Activated naive CD4-positive, alpha-beta T cell treated with anti-CD3 and anti-CD28 coated beads, Interleukin-2, amount 50 U/mL, for 24 hours (primary cell): ENCODE measurements around the gene MMP21.
A peak's percentile ranks its signal among the peaks of the same experiment; 100 is the strongest.

ENCODE experiments used
- H3K27ac Mint-ChIP-seq: one replicate; pipeline ENCODE4 v1.8.0; 2021; ENCODE audit warnings: mild to moderate bottlenecking, mixed read lengths
- H3K27me3 Mint-ChIP-seq: one replicate; pipeline ENCODE4 v1.8.0; 2021; ENCODE audit warnings: mixed read lengths
- H3K36me3 Mint-ChIP-seq: one replicate; pipeline ENCODE4 v1.8.0; 2021; ENCODE audit warnings: mixed read lengths
- H3K4me1 Mint-ChIP-seq: one replicate; pipeline ENCODE4 v1.8.0; 2021; ENCODE audit warnings: mixed read lengths
- H3K4me3 Mint-ChIP-seq: one replicate; pipeline ENCODE4 v1.8.0; 2021; ENCODE audit warnings: mild to moderate bottlenecking, mixed read lengths
- H3K9me3 Mint-ChIP-seq: one replicate; pipeline ENCODE4 v1.8.0; 2021; ENCODE audit warnings: mixed read lengths

The MMP21 gene

DNA sequence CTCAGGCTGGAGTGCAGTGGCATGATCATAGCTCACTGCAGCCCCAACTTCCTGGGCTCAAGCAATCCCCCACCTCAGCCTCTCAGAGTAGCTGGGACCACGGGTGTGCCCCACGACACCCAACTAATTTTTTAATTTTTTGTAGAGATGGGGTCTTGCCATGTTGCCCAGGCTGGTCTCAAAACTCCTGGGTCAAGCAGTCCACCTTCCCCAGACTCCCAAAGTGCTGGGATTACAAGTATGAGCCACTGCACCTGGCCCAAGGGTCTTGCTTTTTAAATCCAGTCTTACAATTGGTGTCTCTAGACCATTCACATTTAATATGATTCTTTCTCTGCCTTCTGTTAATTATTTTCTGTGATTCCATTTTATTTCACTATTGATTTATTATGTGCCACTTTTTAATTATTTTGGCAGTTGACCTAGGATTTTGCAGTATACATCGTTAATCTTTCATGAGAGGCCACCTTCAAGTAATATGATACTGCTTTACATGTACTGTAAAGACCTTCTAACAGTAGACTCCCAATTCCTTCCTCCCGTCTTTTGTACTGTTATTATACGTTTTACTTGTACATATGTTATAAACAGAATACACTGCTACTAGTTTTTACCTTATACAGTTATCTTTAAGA lies 18.7 kb downstream of the MMP21 start:
- no peak overlapping the region for H3K4me3 Mint-ChIP-seq
- no peaks in the 10 kb centered on the region for H3K9me3 Mint-ChIP-seq
- H3K27me3 Mint-ChIP-seq, result no peaks in the 10 kb centered on the region
- H3K4me1 Mint-ChIP-seq, result peaks cover 27% of the 10 kb centered on the region
- no peak overlapping the region for H3K27ac Mint-ChIP-seq
- peaks cover 40% of the 10 kb centered on the region for H3K36me3 Mint-ChIP-seq

DNA sequence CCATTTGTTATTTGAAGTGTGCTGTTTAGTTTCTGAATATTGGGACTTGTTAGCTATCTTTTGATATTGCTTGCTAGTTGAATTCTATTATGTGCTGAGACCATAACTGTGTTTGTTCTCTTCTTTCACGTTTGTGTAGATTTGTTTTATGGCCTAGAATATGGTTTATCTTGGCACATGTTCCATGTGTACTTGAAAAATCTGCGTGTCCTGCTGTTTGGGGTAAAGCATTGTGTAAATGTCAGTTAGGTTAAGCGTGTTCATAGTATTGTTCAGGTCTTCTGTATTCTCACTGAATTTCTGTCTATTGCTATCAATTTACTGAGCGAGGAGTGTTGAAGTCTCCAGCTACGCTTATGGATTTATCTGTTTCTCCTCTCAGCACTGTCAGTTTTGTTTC lies 19.4 kb downstream of the MMP21 start:
- Mint-ChIP-seq H3K4me1 (peaks cover 27% of the 10 kb centered on the region), H3K27me3 (no peaks in the 10 kb centered on the region), H3K36me3 (peaks cover 35% of the 10 kb centered on the region), H3K27ac (no peak overlapping the region), H3K4me3 (no peak overlapping the region), H3K9me3 (no peaks in the 10 kb centered on the region)

DNA sequence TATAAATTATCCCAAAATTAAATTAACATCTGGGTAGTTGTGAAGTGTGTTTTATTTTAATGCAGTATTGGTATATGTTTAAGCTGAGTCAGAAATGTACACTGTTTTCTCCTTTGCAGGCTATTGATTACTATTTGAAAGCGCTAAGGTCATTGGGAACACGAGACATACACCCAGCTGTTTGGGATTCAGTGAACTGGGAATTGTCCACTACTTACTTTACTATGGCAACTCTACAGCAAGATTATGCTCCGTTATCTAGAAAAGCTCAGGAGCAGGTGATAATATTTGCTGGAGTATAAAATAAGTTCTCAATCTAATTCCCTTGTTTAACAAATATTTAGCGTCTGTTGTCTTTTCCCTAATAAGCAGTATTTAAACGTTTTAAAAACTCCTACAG lies 28.2 kb downstream of the MMP21 start:
- H3K4me3 Mint-ChIP-seq, result no peak overlapping the region
- no peaks in the 10 kb centered on the region for H3K9me3 Mint-ChIP-seq
- H3K4me1 Mint-ChIP-seq, result peaks cover 5% of the 10 kb centered on the region
- H3K36me3 Mint-ChIP-seq, result peaks cover 39% of the 10 kb centered on the region
- H3K27me3 Mint-ChIP-seq, result no peaks in the 10 kb centered on the region
- no peak overlapping the region for H3K27ac Mint-ChIP-seq

DNA sequence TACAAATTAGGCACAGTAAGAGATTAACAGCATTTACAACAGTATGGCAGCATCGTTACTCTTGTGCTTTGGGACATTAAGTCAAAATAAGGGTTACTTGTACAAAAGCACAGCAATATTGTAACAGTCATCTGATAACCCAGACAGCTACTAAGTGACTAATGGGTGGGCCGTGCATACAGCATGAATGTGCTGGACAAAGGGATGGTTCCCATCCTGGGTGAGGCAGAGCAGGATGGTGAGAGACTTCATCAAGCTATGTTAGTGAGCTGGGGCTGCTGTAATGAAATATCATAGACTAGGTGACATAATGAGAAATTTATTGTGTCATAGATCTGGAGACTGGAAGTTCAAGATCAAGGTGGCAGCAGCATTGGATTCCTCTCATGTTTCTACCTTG lies 30.7 kb downstream of the MMP21 start:
- no peak overlapping the region for H3K27ac Mint-ChIP-seq
- H3K27me3 Mint-ChIP-seq, result no peaks in the 10 kb centered on the region
- H3K9me3 Mint-ChIP-seq, result no peaks in the 10 kb centered on the region
- H3K4me3 Mint-ChIP-seq, result no peak overlapping the region
- peaks cover 46% of the 10 kb centered on the region for H3K36me3 Mint-ChIP-seq
- peaks cover 5% of the 10 kb centered on the region for H3K4me1 Mint-ChIP-seq

DNA sequence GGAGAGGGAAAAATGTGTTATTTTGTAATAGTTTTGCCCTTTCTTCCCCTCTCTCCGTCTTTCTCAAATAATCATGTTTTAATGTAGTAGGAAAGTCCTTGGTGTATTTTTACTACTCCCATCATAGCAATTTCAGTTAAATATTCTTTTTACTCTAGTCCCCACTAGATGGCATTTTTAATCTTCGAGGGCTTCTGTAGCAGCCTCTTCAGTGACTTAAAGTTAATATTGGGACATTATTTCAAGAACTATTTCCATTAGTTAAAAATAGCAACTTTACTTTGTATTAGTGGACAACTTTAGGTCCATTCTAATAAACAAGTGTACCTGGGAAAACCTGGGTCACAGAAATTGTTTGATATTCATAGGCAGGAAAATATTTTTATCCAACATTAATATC lies 33.2 kb downstream of the MMP21 start:
- Mint-ChIP-seq H3K4me3 (no peak overlapping the region), H3K9me3 (no peaks in the 10 kb centered on the region), H3K36me3 (peaks cover 46% of the 10 kb centered on the region), H3K4me1 (peaks cover 5% of the 10 kb centered on the region), H3K27me3 (no peaks in the 10 kb centered on the region), H3K27ac (no peak overlapping the region)

DNA sequence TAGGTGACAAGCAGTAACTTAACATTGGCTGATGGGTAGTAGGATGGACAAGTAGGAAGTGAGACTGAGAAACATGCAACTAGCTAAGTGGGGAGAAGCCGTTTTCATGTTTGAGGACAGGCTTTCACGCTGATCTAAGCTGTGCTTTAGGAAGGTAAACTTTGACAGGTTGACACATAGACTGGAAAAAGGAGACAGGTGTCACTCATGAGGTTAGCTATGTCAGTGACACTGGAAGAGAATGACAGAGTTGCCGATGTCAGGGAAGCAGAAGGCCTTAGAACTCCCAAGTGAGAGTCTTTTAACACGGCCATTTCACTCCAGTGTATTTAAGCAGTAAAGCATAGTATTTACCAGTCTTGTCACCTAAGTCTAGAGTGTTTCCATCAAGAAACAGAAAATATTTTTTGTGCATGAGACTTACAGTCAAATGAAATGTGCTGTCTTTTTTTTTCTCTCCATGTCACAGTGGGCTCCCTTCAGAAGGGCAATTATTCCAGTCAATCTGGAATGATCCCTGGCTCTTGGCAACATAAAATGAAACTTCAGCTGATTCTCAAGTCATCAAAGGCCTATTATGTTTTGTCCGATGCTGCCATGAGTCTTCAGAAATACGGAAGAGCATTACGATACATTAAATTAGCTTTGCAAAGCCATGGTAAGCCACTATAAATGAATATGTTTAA lies 35.5 kb downstream of the MMP21 start:
- Mint-ChIP-seq H3K27me3 (no peaks in the 10 kb centered on the region), H3K27ac (no peak overlapping the region), H3K4me3 (no peak overlapping the region), H3K9me3 (no peaks in the 10 kb centered on the region), H3K4me1 (no peaks in the 10 kb centered on the region), H3K36me3 (peaks cover 44% of the 10 kb centered on the region)

DNA sequence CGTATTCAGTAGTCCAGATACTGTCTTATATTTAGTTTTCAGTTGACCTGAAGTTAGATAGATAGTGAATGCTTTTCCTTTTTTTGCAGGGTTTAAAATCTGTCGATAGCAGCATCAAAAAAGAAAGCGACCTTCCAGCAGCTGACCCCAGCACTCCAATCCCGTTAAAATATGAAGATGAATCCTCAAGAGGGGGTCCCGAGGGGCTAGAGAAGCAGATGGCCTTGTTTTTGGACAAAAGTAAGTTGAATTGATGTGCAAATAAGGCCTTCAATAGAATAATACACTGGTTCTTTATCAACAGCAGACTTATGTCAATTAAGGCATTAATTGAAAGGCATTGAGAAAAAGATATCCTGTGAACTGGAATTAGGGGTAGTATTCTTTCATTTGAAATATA lies 37.4 kb downstream of the MMP21 start:
- no peaks in the 10 kb centered on the region for H3K4me1 Mint-ChIP-seq
- H3K9me3 Mint-ChIP-seq, result no peaks in the 10 kb centered on the region
- H3K4me3 Mint-ChIP-seq, result no peak overlapping the region
- no peak overlapping the region for H3K27ac Mint-ChIP-seq
- H3K36me3 Mint-ChIP-seq, result peaks cover 34% of the 10 kb centered on the region
- H3K27me3 Mint-ChIP-seq, result no peaks in the 10 kb centered on the region

DNA sequence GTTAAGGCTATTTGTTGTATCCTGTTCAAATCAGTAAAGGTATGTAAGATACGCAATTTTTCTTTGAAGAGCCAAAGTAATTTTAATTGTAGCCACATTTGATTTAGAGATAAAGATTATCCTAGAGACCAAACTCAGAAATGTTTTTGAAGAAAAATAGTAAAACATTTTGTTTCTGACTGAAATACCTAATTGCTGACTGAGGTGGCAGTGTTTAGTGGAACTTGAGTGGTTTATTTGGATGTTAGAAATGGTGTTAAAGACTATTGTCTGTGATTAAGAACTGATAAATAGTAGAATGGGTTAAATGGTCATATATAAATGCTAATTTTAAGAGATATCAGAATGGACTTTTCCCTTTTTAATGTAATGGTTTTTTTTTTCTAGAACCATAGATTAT lies 40.8 kb downstream of the MMP21 start:
- no peaks in the 10 kb centered on the region for H3K9me3 Mint-ChIP-seq
- peaks cover 15% of the 10 kb centered on the region for H3K4me1 Mint-ChIP-seq
- no peak overlapping the region for H3K27ac Mint-ChIP-seq
- H3K27me3 Mint-ChIP-seq, result no peaks in the 10 kb centered on the region
- H3K36me3 Mint-ChIP-seq, result peaks cover 37% of the 10 kb centered on the region
- H3K4me3 Mint-ChIP-seq, result no peak overlapping the region

DNA sequence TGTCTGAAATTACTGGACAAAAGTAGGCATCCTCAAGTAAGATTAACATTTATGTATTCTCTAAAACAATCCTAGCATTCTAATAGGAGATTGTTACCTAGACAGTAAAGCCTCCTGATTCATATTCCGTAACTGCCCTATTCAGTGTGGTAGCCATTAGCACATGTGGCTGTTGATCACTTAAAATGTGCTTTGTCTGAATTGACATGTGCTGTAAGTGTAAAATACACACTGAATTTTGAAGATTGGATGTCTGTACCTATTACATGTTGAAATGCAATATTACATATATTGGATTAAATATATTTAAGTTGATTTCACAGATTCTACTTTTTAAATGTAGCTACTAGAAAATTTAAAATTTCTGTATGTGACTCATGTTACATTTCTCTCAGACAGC lies 41.5 kb downstream of the MMP21 start:
- peaks cover 15% of the 10 kb centered on the region for H3K4me1 Mint-ChIP-seq
- H3K9me3 Mint-ChIP-seq, result no peaks in the 10 kb centered on the region
- H3K4me3 Mint-ChIP-seq, result no peak overlapping the region
- H3K27me3 Mint-ChIP-seq, result no peaks in the 10 kb centered on the region
- H3K27ac Mint-ChIP-seq, result no peak overlapping the region
- H3K36me3 Mint-ChIP-seq, result peaks cover 32% of the 10 kb centered on the region

DNA sequence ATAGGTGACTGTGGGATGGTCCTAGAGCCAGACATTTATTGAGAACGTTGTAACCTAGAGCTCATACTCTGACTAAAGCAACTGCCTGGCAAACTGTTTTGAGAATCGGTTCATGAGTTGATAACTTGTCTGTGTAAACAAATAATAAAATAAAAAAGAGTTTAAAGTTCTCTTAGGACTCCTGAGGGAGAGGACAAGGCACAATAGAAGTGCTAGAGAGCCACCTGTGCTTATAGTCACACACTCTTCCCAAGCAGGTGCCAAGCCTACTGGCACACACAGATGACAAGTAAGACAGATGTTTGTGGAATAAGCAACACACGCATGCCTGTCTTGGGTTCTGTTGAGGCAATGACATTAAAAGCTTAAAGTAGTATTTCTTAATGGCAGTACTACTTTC lies 48.2 kb downstream of the MMP21 start:
- no peaks in the 10 kb centered on the region for H3K9me3 Mint-ChIP-seq
- H3K4me1 Mint-ChIP-seq, result peaks cover 23% of the 10 kb centered on the region
- H3K4me3 Mint-ChIP-seq, result no peak overlapping the region
- peaks cover 41% of the 10 kb centered on the region for H3K36me3 Mint-ChIP-seq
- no peaks in the 10 kb centered on the region for H3K27me3 Mint-ChIP-seq
- H3K27ac Mint-ChIP-seq, result no peak overlapping the region

DNA sequence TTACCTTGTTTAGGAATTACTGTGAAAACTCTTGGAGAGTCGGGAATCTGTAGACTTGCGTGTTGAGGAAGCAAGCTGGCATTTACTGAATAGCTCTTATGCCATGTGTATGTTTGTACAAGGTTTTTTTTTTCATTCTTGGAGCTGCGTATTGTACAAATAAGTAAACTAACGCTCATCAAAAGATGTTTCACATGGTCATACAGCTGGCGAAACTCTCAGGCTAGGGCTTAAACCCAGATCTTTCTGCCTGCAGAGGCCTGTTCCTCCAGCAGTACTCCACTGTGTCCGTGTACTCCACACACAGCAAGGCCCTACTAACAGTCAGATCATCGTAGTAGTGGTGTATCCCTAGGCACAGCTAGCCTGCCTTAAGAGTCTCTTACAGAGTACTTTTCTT lies 48.7 kb downstream of the MMP21 start:
- Mint-ChIP-seq H3K36me3 (peaks cover 37% of the 10 kb centered on the region), H3K9me3 (no peaks in the 10 kb centered on the region), H3K27ac (no peak overlapping the region), H3K4me1 (peaks cover 23% of the 10 kb centered on the region), H3K4me3 (no peak overlapping the region), H3K27me3 (no peaks in the 10 kb centered on the region)

DNA sequence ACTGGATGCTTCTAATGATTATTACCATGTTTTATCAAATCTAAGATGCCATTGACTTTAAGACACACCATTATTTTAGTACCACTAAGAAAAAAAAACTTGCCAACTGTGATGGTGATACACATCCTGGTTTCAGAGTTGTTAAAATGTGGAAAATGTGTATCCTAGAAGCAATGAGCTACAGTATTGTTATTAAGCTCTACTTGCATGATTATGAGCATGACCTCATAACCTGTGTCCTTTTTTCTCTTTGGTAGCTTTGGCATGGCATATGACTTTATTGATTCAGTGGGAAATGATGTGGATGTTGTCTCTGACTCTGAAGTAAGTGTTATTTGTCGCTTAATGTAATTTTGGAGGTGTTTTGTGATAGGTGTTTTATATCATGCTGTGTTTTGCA lies 52.8 kb downstream of the MMP21 start:
- H3K27ac Mint-ChIP-seq, result no peak overlapping the region
- H3K9me3 Mint-ChIP-seq, result no peaks in the 10 kb centered on the region
- H3K4me3 Mint-ChIP-seq, result peak overlapping the region; percentile 5
- peaks cover 37% of the 10 kb centered on the region for H3K4me1 Mint-ChIP-seq
- H3K36me3 Mint-ChIP-seq, result peaks cover 28% of the 10 kb centered on the region
- H3K27me3 Mint-ChIP-seq, result no peaks in the 10 kb centered on the region

DNA sequence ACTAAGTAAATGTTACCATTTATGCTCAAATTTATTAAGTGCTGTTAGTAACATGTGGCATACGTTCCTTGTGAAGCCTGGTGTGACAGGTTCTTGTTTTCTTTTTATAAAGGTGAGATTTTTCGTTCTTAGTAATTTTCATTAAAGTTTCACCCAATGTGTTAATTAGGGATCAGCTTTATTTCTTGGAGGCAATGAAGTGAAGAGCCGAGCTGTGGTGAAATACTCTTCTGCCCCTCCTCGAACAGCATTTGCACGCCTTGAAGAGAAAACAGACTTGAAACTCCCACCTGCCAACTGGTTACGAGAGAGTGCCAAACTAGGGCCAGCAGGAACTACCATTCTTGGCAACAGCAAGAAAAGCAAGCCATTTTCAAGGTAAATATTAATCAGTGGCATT lies 54.6 kb downstream of the MMP21 start:
- peak overlapping the region; percentile 59 for H3K27ac Mint-ChIP-seq
- H3K36me3 Mint-ChIP-seq, result peaks cover 25% of the 10 kb centered on the region
- no peaks in the 10 kb centered on the region for H3K27me3 Mint-ChIP-seq
- H3K4me1 Mint-ChIP-seq, result peaks cover 33% of the 10 kb centered on the region
- H3K9me3 Mint-ChIP-seq, result no peaks in the 10 kb centered on the region
- peak overlapping the region; percentile 77 for H3K4me3 Mint-ChIP-seq

DNA sequence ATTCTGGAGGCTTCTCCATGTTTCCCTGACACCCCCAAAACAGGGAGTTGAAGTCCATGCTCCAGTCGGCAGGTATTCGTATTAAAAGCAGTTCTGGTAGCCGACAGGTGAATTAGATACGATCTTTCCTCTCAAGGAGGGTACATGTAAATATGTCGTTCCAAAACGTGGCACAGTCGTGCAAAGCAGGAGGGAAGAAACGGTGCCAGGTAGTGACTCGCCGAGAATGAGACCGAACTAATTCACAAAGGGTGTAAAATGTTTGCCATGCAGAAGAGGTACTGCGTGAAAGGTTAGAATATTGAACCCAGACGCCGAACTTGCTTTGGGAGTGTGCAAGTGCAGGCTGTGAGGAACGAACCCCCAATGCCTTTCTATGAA lies 55.6 kb downstream of the MMP21 start:
- H3K4me1 Mint-ChIP-seq, result peaks cover 33% of the 10 kb centered on the region
- H3K9me3 Mint-ChIP-seq, result no peaks in the 10 kb centered on the region
- no peaks in the 10 kb centered on the region for H3K27me3 Mint-ChIP-seq
- peak overlapping the region; percentile 99 for H3K4me3 Mint-ChIP-seq
- peaks cover 18% of the 10 kb centered on the region for H3K36me3 Mint-ChIP-seq
- peak overlapping the region; percentile 98 for H3K27ac Mint-ChIP-seq

DNA sequence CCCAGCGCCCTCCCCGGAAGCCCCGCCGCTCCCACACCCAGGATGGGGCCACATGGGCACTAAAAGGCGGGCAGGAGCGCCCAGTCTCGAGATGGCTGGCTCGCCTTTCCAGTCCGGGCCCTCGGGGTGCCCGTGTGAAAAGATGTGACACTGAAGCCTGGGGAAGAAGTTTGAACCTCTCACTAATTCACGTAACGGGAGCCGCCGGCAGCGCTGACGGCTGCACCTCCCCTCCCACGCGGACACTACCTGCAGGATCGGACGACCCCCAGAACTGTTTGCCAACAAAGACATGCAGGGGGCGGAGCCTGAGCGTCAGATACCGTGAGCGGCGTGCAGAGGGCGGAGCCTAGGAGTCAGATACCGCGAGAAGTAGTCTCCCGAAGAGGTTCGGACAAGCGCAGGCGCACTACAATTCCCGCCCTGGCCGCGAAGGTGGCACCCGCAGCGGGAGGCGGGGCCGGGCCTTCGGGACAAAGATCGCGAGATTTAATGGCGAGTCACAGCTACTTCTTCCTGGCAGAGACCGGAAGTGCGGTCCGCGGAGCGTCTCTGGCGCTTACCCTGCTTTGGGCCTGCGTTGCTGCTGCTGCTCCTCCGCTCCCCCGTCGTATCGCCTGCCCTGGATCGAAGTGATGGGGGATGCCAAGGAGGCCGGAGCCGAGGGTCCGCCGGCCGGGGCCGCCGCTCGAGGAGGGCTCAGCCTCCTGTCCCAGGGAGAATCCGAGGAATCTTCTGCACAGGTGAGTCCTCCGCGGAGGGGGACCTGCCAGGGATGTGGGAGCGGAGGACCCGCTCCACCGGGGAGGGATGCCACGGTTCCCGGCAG lies 56.2 kb downstream of the MMP21 start, which contains the start of gene EDRF1:
Gene EDRF1, plus strand, starts transcription at position 537 of the 829 bp plus-strand sequence. Its CDS starts 99 bp downstream, at position 636.
- Mint-ChIP-seq H3K4me1 (peaks cover 33% of the 10 kb centered on the region), H3K27me3 (no peaks in the 10 kb centered on the region), H3K36me3 (peaks cover 15% of the 10 kb centered on the region), H3K9me3 (no peaks in the 10 kb centered on the region), H3K27ac (peak within 1 kb of the TSS; percentile 98), H3K4me3 (peak within 1 kb of the TSS; percentile 99)
